SKM-1 (cell line): ENCODE results near the gene SLC35A3.
"Not testable (repeated sequence)": the region's sequence is repeated elsewhere in the genome, so short reads cannot be mapped to it uniquely, and the experiment has no call there.

Experiments used
- DNase-seq: peaks from one replicate; lab custom pipeline; 2025; ENCODE audit not compliant: unreplicated experiment; lab: John Stamatoyannopoulos, UW

Gene SLC35A3

GRCh38 chr1:99970713-99971255, 988 bp downstream of the SLC35A3 start:
- no peak for DNase-seq

GRCh38 chr1:99972066-99972465, 2.3 kb downstream of the SLC35A3 start:
- not testable (repeated sequence) for DNase-seq

- DNase-seq = no peak
Measured at GRCh38 chr1:99975529-99975928, 5.7 kb downstream of the SLC35A3 start.

GRCh38 chr1:99977326-99977725, 7.5 kb downstream of the SLC35A3 start:
- not testable (repeated sequence) for DNase-seq

- DNase-seq = no peak
Measured at GRCh38 chr1:99978218-99978617, 8.4 kb downstream of the SLC35A3 start.

- no peak for DNase-seq
Measured at GRCh38 chr1:99979091-99979490, 9.3 kb downstream of the SLC35A3 start.

- no peak for DNase-seq
Measured at GRCh38 chr1:99980928-99981327, 11.1 kb downstream of the SLC35A3 start.

GRCh38 chr1:99986656-99987225, 16.9 kb downstream of the SLC35A3 start:
- no peak for DNase-seq

- no peak for DNase-seq
Measured at GRCh38 chr1:99988210-99988765, 18.5 kb downstream of the SLC35A3 start.

GRCh38 chr1:99992044-99992722, 22.4 kb downstream of the SLC35A3 start:
- DNase-seq = no peak

- DNase-seq = no peak
Measured at GRCh38 chr1:99992760-99993467, 23.1 kb downstream of the SLC35A3 start.

- DNase-seq = no peak
Measured at GRCh38 chr1:99993468-99993845, 23.7 kb downstream of the SLC35A3 start.

GRCh38 chr1:99994496-99994895, 24.7 kb downstream of the SLC35A3 start:
- DNase-seq = no peak

- DNase-seq = no peak
Measured at GRCh38 chr1:99996951-99997350, 27.2 kb downstream of the SLC35A3 start.

GRCh38 chr1:100001462-100001861, 31.7 kb downstream of the SLC35A3 start:
- no peak for DNase-seq

- DNase-seq = no peak
Measured at GRCh38 chr1:100005424-100005823, 35.6 kb downstream of the SLC35A3 start.

GRCh38 chr1:100006688-100007087, 36.9 kb downstream of the SLC35A3 start:
- DNase-seq = no peak

- no peak for DNase-seq
Measured at GRCh38 chr1:100009458-100009857, 39.7 kb downstream of the SLC35A3 start.

GRCh38 chr1:100010804-100011203, 41.0 kb downstream of the SLC35A3 start:
- no peak for DNase-seq

GRCh38 chr1:100019220-100019619, 49.4 kb downstream of the SLC35A3 start:
- no peak for DNase-seq

- no peak for DNase-seq
Measured at GRCh38 chr1:100023482-100023881, 53.7 kb downstream of the SLC35A3 start.

- no peak for DNase-seq
Measured at GRCh38 chr1:100027212-100027611, 57.4 kb downstream of the SLC35A3 start.
